ENCODE data around the gene TEX9.
A peak's percentile ranks its signal among the peaks of the same experiment; 100 is the strongest.

Gene TEX9

GRCh38 chr15:56344336-56344735 is 20.9 kb upstream of the TEX9 start:
- no peak for DNase-seq (ENCODE audit: low read depth)
- H3K4me3 ChIP-seq (ENCODE audit: control insufficient read depth, low read depth, low read length) = no peak overlapping the region
- no peak for TF ChIP-seq CTCF (conservative IDR thresholded peaks at IDR 0.05; ENCODE audit: control insufficient read depth, insufficient read depth, low read depth, low read length)

GRCh38 chr15:56346414-56346813 is 18.8 kb upstream of the TEX9 start:
- TF ChIP-seq CTCF (conservative IDR thresholded peaks at IDR 0.05; ENCODE audit: control insufficient read depth, insufficient read depth, low read depth, low read length) = no peak
- peak; percentile 67 for DNase-seq (ENCODE audit: low read depth)
- H3K4me3 ChIP-seq (ENCODE audit: control insufficient read depth, low read depth, low read length) = no peak overlapping the region

GRCh38 chr15:56349554-56349953 is 15.7 kb upstream of the TEX9 start:
- no peak for TF ChIP-seq CTCF (conservative IDR thresholded peaks at IDR 0.05; ENCODE audit: control insufficient read depth, insufficient read depth, low read depth, low read length)
- DNase-seq (ENCODE audit: low read depth) = no peak
- H3K4me3 ChIP-seq (ENCODE audit: control insufficient read depth, low read depth, low read length) = no peak overlapping the region

- no peak for TF ChIP-seq CTCF (conservative IDR thresholded peaks at IDR 0.05; ENCODE audit: control insufficient read depth, insufficient read depth, low read depth, low read length)
- DNase-seq (ENCODE audit: low read depth) = no peak
Measured at GRCh38 chr15:56351353-56351752, 13.9 kb upstream of the TEX9 start.

GRCh38 chr15:56351957-56352506 is 13.2 kb upstream of the TEX9 start:
- no peak for TF ChIP-seq CTCF (conservative IDR thresholded peaks at IDR 0.05; ENCODE audit: control insufficient read depth, insufficient read depth, low read depth, low read length)
- no peak for DNase-seq (ENCODE audit: low read depth)
- H3K4me3 ChIP-seq (ENCODE audit: control insufficient read depth, low read depth, low read length) = no peak overlapping the region

More at GRCh38 chr15:56351353-56351752, 13.9 kb upstream of the TEX9 start:
- no peak overlapping the region for H3K4me3 ChIP-seq (ENCODE audit: control insufficient read depth, low read depth, low read length)

- no peak overlapping the region for H3K4me3 ChIP-seq (ENCODE audit: control insufficient read depth, low read depth, low read length)
- DNase-seq (ENCODE audit: low read depth) = peak; percentile 7
- no peak for TF ChIP-seq CTCF (conservative IDR thresholded peaks at IDR 0.05; ENCODE audit: control insufficient read depth, insufficient read depth, low read depth, low read length)
Measured at GRCh38 chr15:56353119-56353518, 12.1 kb upstream of the TEX9 start.

- no peak overlapping the region for H3K4me3 ChIP-seq (ENCODE audit: control insufficient read depth, low read depth, low read length)
- DNase-seq (ENCODE audit: low read depth) = no peak
- TF ChIP-seq CTCF (conservative IDR thresholded peaks at IDR 0.05; ENCODE audit: control insufficient read depth, insufficient read depth, low read depth, low read length) = no peak
Measured at GRCh38 chr15:56353740-56354139, 11.5 kb upstream of the TEX9 start.
